Astrocyte of the cerebellum (primary cell): Measurements from ENCODE around the gene COL17A1.

Source experiments
- DNase-seq: peaks from one replicate; pipeline ENCODE4 v3.0.0-alpha.2; 2011; ENCODE audit warnings: low read depth
- H3K4me3 ChIP-seq: 2 replicates; pipeline ENCODE4 v1.5.1; 2011; ENCODE audit warnings: mild to moderate bottlenecking, low read depth, low read length, moderate library complexity
- CTCF ChIP-seq: IDR thresholded peaks from 2 replicates; pipeline ENCODE4 v1.5.1; 2012; ENCODE audit warnings: low read length, low read depth, moderate library complexity, mild to moderate bottlenecking; ENCODE audit errors: missing control alignments
- in situ Hi-C: cut with HindIII; loops from 2 replicates; pipeline ENCODE4 v1.10.0; 2017; ENCODE audit warnings: low sequenced_read_pairs

COL17A1 gene

GRCh38 chr10:104026762-104027161, 58.9 kb downstream of the COL17A1 start:
- no peak for DNase-seq
- no peak overlapping the region for H3K4me3 ChIP-seq
- in situ Hi-C loops, result no loop called here
- TF ChIP-seq CTCF, result no peak

GRCh38 chr10:104025524-104025923, 60.2 kb downstream of the COL17A1 start:
- in situ Hi-C loops, result no loop called here
- no peak for TF ChIP-seq CTCF
- no peak overlapping the region for H3K4me3 ChIP-seq
- DNase-seq, result no peak

GRCh38 chr10:104022026-104022425, 63.7 kb downstream of the COL17A1 start:
- DNase-seq, result no peak
- no peak overlapping the region for H3K4me3 ChIP-seq
- no peak for TF ChIP-seq CTCF
- in situ Hi-C loops, result no loop called here

DNA sequence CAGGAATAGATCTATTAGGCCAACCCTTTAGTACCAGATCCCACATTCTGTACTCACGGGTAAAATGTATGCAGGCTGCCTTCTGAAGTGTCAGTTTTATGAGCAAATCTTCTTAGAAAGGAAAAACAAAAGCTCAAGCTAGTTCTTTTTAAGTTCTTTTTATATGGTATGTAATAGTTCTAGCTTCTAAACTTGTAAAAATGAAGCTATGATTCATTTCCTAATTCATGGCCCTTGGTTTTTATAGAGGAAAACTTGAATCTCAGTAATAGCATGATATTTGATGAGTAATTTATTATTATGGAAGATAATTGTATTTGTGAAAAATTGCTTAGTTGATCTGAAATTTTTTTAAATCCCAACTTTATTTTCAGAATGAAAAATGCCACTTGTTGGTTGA, 64.4 kb downstream of the COL17A1 start:
- in situ Hi-C loops, result no loop called here
- H3K4me3 ChIP-seq, result no peak overlapping the region
- no peak for TF ChIP-seq CTCF
- DNase-seq, result no peak

GRCh38 chr10:104020020-104020419, 65.7 kb downstream of the COL17A1 start:
- no peak overlapping the region for H3K4me3 ChIP-seq
- in situ Hi-C loops, result no loop called here
- no peak for DNase-seq
- no peak for TF ChIP-seq CTCF

- no peak overlapping the region for H3K4me3 ChIP-seq
- in situ Hi-C loops, result no loop called here
- no peak for TF ChIP-seq CTCF
- no peak for DNase-seq
Observed at GRCh38 chr10:104018471-104018870, 67.2 kb downstream of the COL17A1 start.

- no peak for TF ChIP-seq CTCF
- no peak overlapping the region for H3K4me3 ChIP-seq
- in situ Hi-C loops, result no loop called here
- DNase-seq, result no peak
Observed at GRCh38 chr10:104016661-104017060, 69.0 kb downstream of the COL17A1 start.
